HG02884 (cell line): ENCODE measurements around the gene PFDN4.

Experiments
- ATAC-seq: cut with Tn5 transposase; IDR thresholded peaks from one replicate; pipeline ENCODE4 v1.9.1; 2021; ENCODE audit warnings: mild to moderate bottlenecking, moderate library complexity; ENCODE audit not compliant: unreplicated experiment

The PFDN4 gene

GRCh38 chr20:54207743-54208547 lies at the start of gene PFDN4:
Gene PFDN4 (plus strand): TSS chr20:54208087. CDS start chr20:54208101, 14 bp downstream.
- ATAC-seq, result peak; percentile 91

- ATAC-seq, result no peak
Observed at GRCh38 chr20:54158226-54158625, 49.7 kb upstream of the PFDN4 start.

- ATAC-seq, result no peak
Observed at GRCh38 chr20:54158856-54159418, 49.0 kb upstream of the PFDN4 start.

- no peak for ATAC-seq
Observed at GRCh38 chr20:54160065-54161007, 47.6 kb upstream of the PFDN4 start.

- no peak for ATAC-seq
Observed at GRCh38 chr20:54161008-54161820, 46.7 kb upstream of the PFDN4 start.

GRCh38 chr20:54161821-54162149 lies 46.1 kb upstream of the PFDN4 start:
- no peak for ATAC-seq

GRCh38 chr20:54162378-54163009 lies 45.4 kb upstream of the PFDN4 start:
- ATAC-seq, result no peak

GRCh38 chr20:54163402-54163801 lies 44.5 kb upstream of the PFDN4 start:
- no peak for ATAC-seq

- ATAC-seq, result no peak
Observed at GRCh38 chr20:54165014-54165413, 42.9 kb upstream of the PFDN4 start.

- ATAC-seq, result no peak
Observed at GRCh38 chr20:54165803-54166202, 42.1 kb upstream of the PFDN4 start.

GRCh38 chr20:54166987-54167662 lies 40.8 kb upstream of the PFDN4 start:
- no peak for ATAC-seq

GRCh38 chr20:54167909-54168872 lies 39.7 kb upstream of the PFDN4 start:
- no peak for ATAC-seq

GRCh38 chr20:54168961-54169862 lies 38.7 kb upstream of the PFDN4 start:
- ATAC-seq, result no peak

GRCh38 chr20:54170026-54170471 lies 37.8 kb upstream of the PFDN4 start:
- no peak for ATAC-seq

- no peak for ATAC-seq
Observed at GRCh38 chr20:54170963-54171362, 36.9 kb upstream of the PFDN4 start.

- no peak for ATAC-seq
Observed at GRCh38 chr20:54172532-54172855, 35.4 kb upstream of the PFDN4 start.

- ATAC-seq, result no peak
Observed at GRCh38 chr20:54172856-54173652, 34.8 kb upstream of the PFDN4 start.
